Esophagus squamous epithelium (tissue), 5 donors: Measurements from ENCODE around the gene MRPL21. TPM values are rescaled to one million over a fixed set of nuclear protein-coding genes. Genes with fewer than 3 reads are reported as not detected.

Source experiments
- DNase-seq: peaks from one replicate; lab custom pipeline; 2025; lab: John Stamatoyannopoulos, UW
- H3K27ac ChIP-seq, 4 donors: fragments of 200-600 bp; sonication (generic); one replicate each; pipeline ENCODE4 v1.5.1; 2016 to 2019; ENCODE audit warnings: mild to moderate bottlenecking in 1 of 4
- H3K27me3 ChIP-seq, 4 donors: fragments of 200-600 bp; sonication (generic); 1 replicate in 3 of 4; 2 replicates in 1 of 4; pipeline versions ENCODE4 v1.5.1 to v1.6.0; 2017 to 2021; ENCODE audit warnings: antibody characterized with exemption in 1 of 4
- H3K36me3 ChIP-seq, 3 donors: fragments of 200-600 bp; sonication (generic); one replicate each; pipeline ENCODE4 v1.5.1; 2016 to 2019
- H3K4me1 ChIP-seq, 3 donors: fragments of 200-600 bp; sonication (generic); one replicate each; pipeline ENCODE4 v1.5.1; 2017 to 2019
- H3K4me3 ChIP-seq, 4 donors: fragments of 200-600 bp; sonication (generic); 1 replicate in 3 of 4; 2 replicates in 1 of 4; pipeline ENCODE4 v1.5.1; 2016 to 2019; ENCODE audit warnings: mild to moderate bottlenecking in 2 of 4, moderate library complexity in 1 of 4
- H3K9me3 ChIP-seq, 3 donors: fragments of 200-600 bp; sonication (generic); one replicate each; pipeline ENCODE4 v1.5.1; 2016 to 2019
- POLR2A ChIP-seq, 4 donors: fragments of 450-650 bp; IDR thresholded peaks; one replicate each; pipeline ENCODE4 v1.6.1; 2017; ENCODE audit warnings: antibody characterized with exemption in 4 of 4, mild to moderate bottlenecking in 4 of 4, moderate library complexity in 3 of 4
- WGBS, 2 donors: methylation state at CpG; one replicate each; pipeline ENCODE4 v1.1.5; 2018; 5-methylcytosine and 5-hydroxymethylcytosine counted together
- intact Hi-C: fragments of 100-400 bp; cut with DNase I; formaldehyde crosslinking; loops from one replicate; pipeline ENCODE4 v1.15.0; 2022
- total RNA-seq, 4 donors: library from RNA; depleted of rRNA; stranded (reverse); fragments of >200 nt; gene quantifications; one replicate each; pipeline ENCODE4 v1.1.0, GENCODE V29; 2016
- TF ChIP-seq, protein P1 (sequence below), 6 experiments: fragments of 450-650 bp in 4 of 6; fragments of 200-600 bp in 2 of 6; sonication (generic) in 2 of 6; IDR thresholded peaks; one replicate each; pipeline ENCODE4 v1.5.1; 2016 to 2019; ENCODE audit warnings: antibody characterized with exemption in 6 of 6, mild to moderate bottlenecking in 4 of 6, moderate library complexity in 4 of 6
- donor health status: DM: yes; HTN: yes; CAD: no.

MRPL21 gene
- total RNA-seq, 4 donors from 2014 or later, result 39.7 to 81.5 (median 48.6) TPM

GRCh38 chr11:68882391-68882790 lies 21.2 kb downstream of the MRPL21 start:
- no peaks in the 10 kb centered on the region for H3K9me3 ChIP-seq
- WGBS, 2 donors, result 89 to 93% methylated on average over 12 of the region's 13 CpGs
- TF ChIP-seq, protein P1, sequence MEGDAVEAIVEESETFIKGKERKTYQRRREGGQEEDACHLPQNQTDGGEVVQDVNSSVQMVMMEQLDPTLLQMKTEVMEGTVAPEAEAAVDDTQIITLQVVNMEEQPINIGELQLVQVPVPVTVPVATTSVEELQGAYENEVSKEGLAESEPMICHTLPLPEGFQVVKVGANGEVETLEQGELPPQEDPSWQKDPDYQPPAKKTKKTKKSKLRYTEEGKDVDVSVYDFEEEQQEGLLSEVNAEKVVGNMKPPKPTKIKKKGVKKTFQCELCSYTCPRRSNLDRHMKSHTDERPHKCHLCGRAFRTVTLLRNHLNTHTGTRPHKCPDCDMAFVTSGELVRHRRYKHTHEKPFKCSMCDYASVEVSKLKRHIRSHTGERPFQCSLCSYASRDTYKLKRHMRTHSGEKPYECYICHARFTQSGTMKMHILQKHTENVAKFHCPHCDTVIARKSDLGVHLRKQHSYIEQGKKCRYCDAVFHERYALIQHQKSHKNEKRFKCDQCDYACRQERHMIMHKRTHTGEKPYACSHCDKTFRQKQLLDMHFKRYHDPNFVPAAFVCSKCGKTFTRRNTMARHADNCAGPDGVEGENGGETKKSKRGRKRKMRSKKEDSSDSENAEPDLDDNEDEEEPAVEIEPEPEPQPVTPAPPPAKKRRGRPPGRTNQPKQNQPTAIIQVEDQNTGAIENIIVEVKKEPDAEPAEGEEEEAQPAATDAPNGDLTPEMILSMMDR (IDR thresholded peaks at IDR 0.05), result no peak
- TF ChIP-seq POLR2A (IDR thresholded peaks at IDR 0.05), result no peak
- no peaks in the 10 kb centered on the region for H3K27me3 ChIP-seq
- no peaks in the 10 kb centered on the region for H3K36me3 ChIP-seq
- H3K4me1 ChIP-seq, result no peaks in the 10 kb centered on the region
- DNase-seq, result no peak
- no peak overlapping the region for H3K27ac ChIP-seq
- H3K4me3 ChIP-seq, result no peak overlapping the region
- intact Hi-C loops, result no loop called here

DNA sequence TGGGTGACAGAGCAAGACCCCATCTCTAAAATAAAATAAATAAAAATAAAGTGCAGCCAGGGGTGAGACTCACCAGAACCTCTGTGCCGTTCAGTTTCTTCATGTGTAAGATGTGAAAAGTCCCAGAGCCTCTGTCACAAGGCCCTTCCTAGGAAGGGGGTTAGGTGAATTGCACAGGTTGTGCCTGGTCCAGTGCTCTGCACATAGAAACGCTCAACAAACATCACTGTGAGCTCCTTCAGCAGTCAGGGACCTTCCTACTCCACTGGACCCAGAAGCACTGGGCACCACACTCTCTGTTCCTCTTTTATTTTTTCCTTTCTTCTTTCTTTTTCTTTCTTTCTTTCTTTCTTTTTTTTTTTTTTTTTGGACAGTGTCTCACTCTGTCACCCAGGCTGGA lies 22.3 kb downstream of the MRPL21 start:
- Histone ChIP-seq H3K4me1 (no peaks in the 10 kb centered on the region), H3K4me3 (no peak overlapping the region), H3K36me3 (no peaks in the 10 kb centered on the region), H3K9me3 (no peaks in the 10 kb centered on the region), H3K27me3 (no peaks in the 10 kb centered on the region), H3K27ac (no peak overlapping the region)
- intact Hi-C loops, result no loop called here
- DNase-seq, result no peak
- TF ChIP-seq, protein P1 (IDR thresholded peaks at IDR 0.05), result no peak
- TF ChIP-seq POLR2A (IDR thresholded peaks at IDR 0.05), result no peak
- WGBS, 2 donors, result 94 to 100% methylated on average over 2 of the region's 2 CpGs

DNA sequence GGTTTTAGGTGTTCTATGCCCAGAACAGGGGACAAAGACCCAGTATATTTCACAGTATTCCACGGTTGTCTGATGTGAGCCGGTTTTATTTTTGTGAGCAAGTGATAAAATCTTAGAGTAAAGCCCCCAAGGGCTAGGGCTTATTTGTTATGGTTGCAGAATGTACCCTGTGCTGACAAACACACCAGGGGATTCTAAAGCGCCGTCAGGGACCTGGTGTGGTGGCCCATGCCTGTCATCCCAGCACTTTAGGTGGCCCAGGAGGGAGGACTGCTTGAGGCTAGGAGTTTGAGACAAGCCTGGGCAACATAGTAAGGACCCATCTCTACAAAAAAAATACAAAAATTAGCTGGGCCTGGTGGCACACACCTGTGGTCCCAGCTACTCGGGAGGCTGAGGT lies 22.8 kb downstream of the MRPL21 start:
- Histone ChIP-seq H3K9me3 (no peaks in the 10 kb centered on the region), H3K36me3 (no peaks in the 10 kb centered on the region), H3K4me3 (no peak overlapping the region), H3K4me1 (no peaks in the 10 kb centered on the region), H3K27ac (no peak overlapping the region), H3K27me3 (no peaks in the 10 kb centered on the region)
- WGBS, 2 donors, result 89 to 98% methylated on average over 5 of the region's 5 CpGs
- no peak for DNase-seq
- TF ChIP-seq, protein P1 (IDR thresholded peaks at IDR 0.05), result no peak
- no peak for TF ChIP-seq POLR2A (IDR thresholded peaks at IDR 0.05)
- intact Hi-C loops, result no loop called here

GRCh38 chr11:68878022-68878421 lies 25.6 kb downstream of the MRPL21 start:
- H3K27me3 ChIP-seq, result no peaks in the 10 kb centered on the region
- no peak overlapping the region for H3K4me3 ChIP-seq
- WGBS, 2 donors, result 57 to 58% methylated on average over 4 to 6 of the region's 7 CpGs
- H3K4me1 ChIP-seq, result no peaks in the 10 kb centered on the region
- no peak overlapping the region for H3K27ac ChIP-seq
- H3K9me3 ChIP-seq, result no peaks in the 10 kb centered on the region
- no peak for DNase-seq
- TF ChIP-seq, protein P1 (IDR thresholded peaks at IDR 0.05), result no peak
- TF ChIP-seq POLR2A (IDR thresholded peaks at IDR 0.05), result no peak
- intact Hi-C loops, result no loop called here
- no peaks in the 10 kb centered on the region for H3K36me3 ChIP-seq

- no peaks in the 10 kb centered on the region for H3K9me3 ChIP-seq
- H3K27me3 ChIP-seq, result no peaks in the 10 kb centered on the region
- DNase-seq, result no peak
- H3K27ac ChIP-seq, result no peak overlapping the region
- 49 to 60% methylated on average over 12 of the region's 12 CpGs for WGBS, 2 donors
- H3K4me1 ChIP-seq, result peaks cover 0 to 13% (median 0%) of the 10 kb centered on the region in 3 donors
- H3K36me3 ChIP-seq, result no peaks in the 10 kb centered on the region
- no peak overlapping the region for H3K4me3 ChIP-seq
- intact Hi-C loops, result no loop called here
- TF ChIP-seq POLR2A (IDR thresholded peaks at IDR 0.05), result no peak
- TF ChIP-seq, protein P1 (IDR thresholded peaks at IDR 0.05), result no peak
These were observed 31.2 kb downstream of the MRPL21 start for GRCh38 chr11:68872216-68873003.
